Stimulated activated CD8-positive, alpha-beta memory T cell treated with anti-CD3 and anti-CD28 coated beads, Interleukin-15, amount 100 ng/mL, for 24 hours (primary cell): Measurements from ENCODE around the gene CDK5.
"Not testable (repeated sequence)": the region's sequence is repeated elsewhere in the genome, so short reads cannot be mapped to it uniquely, and the experiment has no call there.

ENCODE experiments used
- DNase-seq: peaks from one replicate; pipeline ENCODE4 v3.0.0-alpha.2; 2020; ENCODE audit warnings: low read depth

Gene CDK5

GRCh38 chr7:151033864-151034249 lies 23.8 kb downstream of the CDK5 start:
- DNase-seq = no peak

- DNase-seq = no peak
These were observed 24.5 kb downstream of the CDK5 start for GRCh38 chr7:151032936-151033863.

GRCh38 chr7:151031011-151031410 lies 26.7 kb downstream of the CDK5 start:
- no peak for DNase-seq

GRCh38 chr7:151028948-151029501 lies 28.7 kb downstream of the CDK5 start:
- DNase-seq = no peak

GRCh38 chr7:151028131-151028947 lies 29.4 kb downstream of the CDK5 start, which contains the start of gene ABCB8:
ABCB8 (plus strand) TSS chr7:151028450; CDS start chr7:151028516, 66 bp downstream.
- peak; percentile 78 for DNase-seq

DNA sequence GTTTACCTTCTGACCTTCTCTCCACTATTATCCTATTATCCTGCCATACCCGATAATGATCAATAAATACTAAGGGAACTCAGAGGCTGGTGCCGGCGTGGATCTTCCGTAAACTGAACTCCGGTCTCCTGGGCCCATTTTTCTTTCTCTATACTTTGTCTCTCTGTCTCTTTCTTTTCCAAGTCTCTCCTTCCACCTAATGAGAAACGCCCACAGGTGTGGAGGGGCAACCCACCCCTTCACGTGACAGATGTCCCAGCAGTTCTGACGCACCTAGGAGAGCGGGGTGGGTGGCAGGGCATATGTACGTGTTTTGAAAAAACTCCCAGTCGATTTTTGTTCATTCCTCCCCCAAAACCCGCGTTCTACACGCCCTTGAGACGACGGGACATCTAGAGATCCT lies 30.0 kb downstream of the CDK5 start:
- DNase-seq = not testable (repeated sequence)

DNA sequence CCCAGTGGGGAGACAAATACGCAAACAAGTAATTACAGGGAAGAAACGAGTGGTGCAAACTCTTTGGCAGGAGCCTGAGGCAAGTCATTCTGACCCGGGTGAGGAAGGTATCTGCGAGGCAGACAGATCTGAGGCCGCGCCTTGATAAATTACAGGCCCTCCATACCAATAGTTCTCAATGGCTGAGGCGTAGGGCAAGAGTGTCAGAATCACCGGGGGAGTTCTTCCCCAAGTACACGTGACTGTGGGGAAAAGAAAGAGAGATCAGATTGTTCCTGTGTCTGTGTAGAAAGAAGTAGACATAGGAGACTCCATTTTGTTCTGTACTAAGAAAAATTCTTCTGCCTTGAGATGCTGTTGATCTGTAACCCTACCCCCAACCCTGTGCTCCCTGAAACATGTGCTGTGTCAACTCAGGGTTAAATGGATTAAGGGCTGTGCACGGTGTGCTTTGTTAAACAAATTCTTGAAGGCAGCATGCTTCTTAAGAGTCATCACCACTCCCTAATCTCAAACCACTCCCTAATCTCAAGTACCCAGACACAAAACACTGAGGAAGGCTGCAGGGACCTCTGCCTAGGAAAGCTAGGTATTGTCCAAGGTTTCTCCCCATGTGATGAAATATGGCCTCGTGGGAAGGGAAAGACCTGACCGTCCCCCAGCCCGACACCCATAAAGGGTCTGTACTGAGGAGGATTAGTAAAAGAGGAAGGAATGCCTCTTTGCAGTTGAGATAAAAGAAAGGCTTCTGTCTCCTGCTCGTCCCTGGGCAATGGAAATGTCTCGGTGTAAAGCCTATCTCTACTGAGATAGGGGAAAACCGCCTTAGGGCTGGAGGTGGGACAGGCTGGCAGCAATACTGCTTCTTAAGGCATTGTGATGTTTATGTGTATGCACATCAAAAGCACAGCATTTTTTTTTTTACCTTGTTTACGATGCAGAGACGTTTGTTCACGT lies 30.6 kb downstream of the CDK5 start:
- DNase-seq = not testable (repeated sequence)

DNA sequence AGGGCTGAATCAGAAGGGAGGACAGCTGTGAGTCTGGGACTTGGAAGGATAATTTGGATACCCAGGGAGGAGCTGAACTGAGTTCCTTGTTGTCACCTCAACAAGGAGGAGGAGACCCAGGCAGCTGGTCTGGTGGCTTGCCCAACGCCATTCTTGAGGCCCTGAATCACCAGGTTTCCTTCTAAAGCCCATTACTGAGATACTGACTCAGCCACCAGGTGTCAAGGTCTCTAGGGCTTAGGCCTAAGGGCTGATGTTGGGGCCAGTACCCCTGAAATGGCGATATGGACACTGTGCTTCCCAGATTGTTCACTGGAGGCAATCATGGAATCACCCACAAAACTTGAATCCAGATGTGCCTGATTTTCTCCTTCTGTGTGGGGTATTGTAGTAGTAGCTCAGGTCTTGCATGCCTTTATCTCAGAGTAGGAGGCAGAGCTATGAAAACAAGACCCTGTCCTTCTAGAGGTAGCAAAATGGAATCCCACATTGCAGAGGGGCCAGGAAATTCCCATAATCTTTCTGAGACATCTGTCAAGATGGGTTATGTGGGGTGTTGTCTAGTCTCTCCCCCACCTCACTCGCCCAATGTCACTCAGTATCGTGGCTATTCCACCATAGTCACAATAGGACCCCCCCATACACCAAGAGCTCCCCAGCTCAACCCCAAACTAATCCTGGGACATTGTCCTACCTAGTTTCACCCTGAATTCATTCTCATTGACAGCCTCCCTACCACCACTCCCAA lies 31.6 kb downstream of the CDK5 start:
- DNase-seq = no peak

- DNase-seq = no peak
These were observed 33.2 kb downstream of the CDK5 start, which contains the start of gene ATG9B for GRCh38 chr7:151024435-151025056. ATG9B (minus strand) TSS chr7:151024494; CDS start chr7:151024423, 71 bp downstream.

DNA sequence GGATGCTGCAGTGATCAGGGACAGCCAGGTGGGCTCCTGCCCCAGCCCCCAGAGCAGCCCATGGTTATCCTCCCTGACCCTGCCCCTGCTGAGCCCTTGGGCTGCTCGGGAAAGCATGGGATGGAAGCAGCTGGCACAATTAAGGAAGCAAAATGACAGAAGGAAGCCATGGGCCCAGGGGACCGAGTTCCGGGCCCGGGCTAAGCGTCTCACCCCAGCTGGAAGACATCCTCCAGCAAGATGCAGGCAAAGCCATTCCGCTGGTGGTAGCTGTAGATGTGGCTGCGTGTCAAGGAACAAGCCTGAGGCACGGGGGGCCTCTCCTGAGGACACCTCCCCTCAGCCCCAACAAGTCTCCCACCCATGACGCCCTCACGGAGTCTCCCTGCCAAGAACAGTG lies 34.5 kb downstream of the CDK5 start:
- no peak for DNase-seq

GRCh38 chr7:151020231-151020630 lies 37.5 kb downstream of the CDK5 start:
- DNase-seq = no peak

DNA sequence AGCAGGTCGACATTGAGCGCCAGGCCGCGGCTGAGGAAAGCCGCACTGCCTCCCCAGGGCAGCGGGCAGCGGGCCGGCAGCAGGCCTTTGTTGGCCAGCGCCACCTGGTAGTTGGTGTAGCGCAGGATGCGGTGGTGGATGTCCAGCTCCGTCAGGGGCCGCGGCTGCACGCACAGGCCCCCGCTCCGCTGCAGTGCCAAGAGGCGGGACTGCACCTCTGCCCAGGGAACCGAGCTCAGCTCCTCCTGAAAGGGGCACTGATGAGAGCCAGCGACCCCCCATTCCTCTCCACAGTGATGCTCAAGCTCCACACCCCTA lies 38.6 kb downstream of the CDK5 start:
- no peak for DNase-seq

GRCh38 chr7:151018421-151019129 lies 39.1 kb downstream of the CDK5 start:
- DNase-seq = no peak

DNA sequence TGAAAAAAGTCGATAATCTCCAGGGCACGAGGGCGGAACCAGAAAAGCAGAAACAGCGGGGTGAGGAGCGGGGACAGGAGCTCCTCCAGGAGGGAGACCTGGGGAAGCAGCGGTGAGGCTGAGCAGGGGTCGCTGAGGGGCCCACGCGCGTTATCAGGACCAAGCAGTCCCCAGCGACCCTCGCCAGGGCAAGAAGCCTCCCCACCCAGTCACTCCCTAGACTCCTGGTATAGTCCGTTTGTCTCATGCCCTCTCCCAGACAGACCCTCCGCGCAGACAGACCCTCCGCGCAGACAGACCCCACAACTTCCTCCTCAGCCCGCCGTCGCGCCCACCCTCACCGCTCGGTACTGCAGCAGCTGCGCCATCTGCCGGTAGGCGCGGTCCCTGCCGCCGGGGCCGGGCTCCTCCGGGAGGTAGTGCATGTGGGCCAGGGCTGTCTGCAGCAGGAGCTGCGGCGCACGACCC lies 39.7 kb downstream of the CDK5 start:
- DNase-seq = peak; percentile 74

- no peak for DNase-seq
These were observed 40.2 kb downstream of the CDK5 start for GRCh38 chr7:151017370-151017952.

GRCh38 chr7:151016942-151017341 lies 40.8 kb downstream of the CDK5 start:
- no peak for DNase-seq

DNA sequence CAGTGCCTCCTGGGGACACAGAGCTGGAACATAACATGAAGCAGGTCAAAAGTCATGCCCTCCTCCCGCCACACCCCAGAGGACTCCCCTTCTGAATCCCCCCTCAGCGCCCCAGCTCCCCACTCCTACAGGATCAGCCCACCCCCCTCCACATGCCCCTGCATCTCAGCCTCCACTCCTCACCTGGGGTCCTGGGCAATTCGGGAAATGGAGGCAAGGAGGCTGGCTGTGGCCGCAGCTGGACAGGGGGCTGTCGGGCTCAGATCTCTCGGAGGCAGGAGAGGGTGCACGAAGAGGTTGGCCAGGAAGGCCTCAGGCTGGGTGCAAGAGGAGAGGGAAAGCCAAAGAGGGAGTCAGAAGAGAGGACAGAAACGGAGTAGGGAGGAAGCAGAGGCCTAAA lies 41.2 kb downstream of the CDK5 start:
- no peak for DNase-seq

DNA sequence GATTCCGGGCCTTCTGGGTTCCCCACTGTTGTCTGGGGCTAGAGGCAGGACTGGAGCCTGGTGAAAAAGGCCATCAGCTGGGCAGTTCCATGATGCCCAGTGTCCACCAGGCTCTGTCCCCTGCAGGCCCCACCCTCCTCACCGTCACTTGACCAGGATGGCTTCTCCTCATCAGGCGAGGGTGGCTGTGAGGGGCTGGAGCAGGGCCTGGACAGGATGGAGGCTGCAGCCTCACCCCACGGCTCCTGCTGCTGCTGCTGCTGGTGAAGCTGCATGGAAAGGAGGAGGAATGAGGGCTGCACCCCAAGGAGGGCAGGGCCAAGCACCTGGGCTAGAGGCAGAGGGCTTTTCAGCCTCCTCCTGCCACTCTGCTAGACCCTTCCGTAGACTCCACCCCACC lies 41.7 kb downstream of the CDK5 start:
- no peak for DNase-seq

GRCh38 chr7:151014950-151015349 lies 42.7 kb downstream of the CDK5 start:
- DNase-seq = no peak
